GOT3 (cell line): ENCODE measurements around the gene SGSM2.
"Not testable (repeated sequence)": the region's sequence is repeated elsewhere in the genome, so short reads cannot be mapped to it uniquely, and the experiment has no call there.

Experiments used
- DNase-seq: peaks from one replicate; lab custom pipeline; 2025; ENCODE audit warnings: mixed read lengths; lab: John Stamatoyannopoulos, UW

SGSM2 gene

GRCh38 chr17:2336852-2337543 is at the start of gene SGSM2:
SGSM2 (plus strand) TSS chr17:2337501; CDS start chr17:2337689, 188 bp downstream.
- no peak for DNase-seq

- DNase-seq, result no peak
These were observed 47.3 kb upstream of the SGSM2 start for GRCh38 chr17:2289878-2290478.

GRCh38 chr17:2292100-2292499 is 45.2 kb upstream of the SGSM2 start:
- no peak for DNase-seq

- no peak for DNase-seq
These were observed 41.7 kb upstream of the SGSM2 start for GRCh38 chr17:2295575-2295974.

GRCh38 chr17:2297023-2297422 is 40.3 kb upstream of the SGSM2 start:
- DNase-seq, result no peak

- no peak for DNase-seq
These were observed 38.2 kb upstream of the SGSM2 start for GRCh38 chr17:2299136-2299535.

GRCh38 chr17:2299756-2300155 is 37.5 kb upstream of the SGSM2 start:
- no peak for DNase-seq

- no peak for DNase-seq
These were observed 34.5 kb upstream of the SGSM2 start for GRCh38 chr17:2302778-2303203.

- DNase-seq, result peak; percentile 66
These were observed 33.8 kb upstream of the SGSM2 start, which contains the start of the genes SMG6 and SRR for GRCh38 chr17:2303204-2304188. SMG6 (minus strand) TSS chr17:2303785; CDS start chr17:2303720, 65 bp downstream. SRR (plus strand) TSS chr17:2303950; CDS start chr17:2315561, 11,611 bp downstream.

- no peak for DNase-seq
These were observed 32.4 kb upstream of the SGSM2 start for GRCh38 chr17:2304931-2305330.

GRCh38 chr17:2309338-2310154 is 27.8 kb upstream of the SGSM2 start:
- DNase-seq, result no peak

GRCh38 chr17:2312736-2313135 is 24.6 kb upstream of the SGSM2 start:
- DNase-seq, result no peak

GRCh38 chr17:2316916-2317205 is 20.4 kb upstream of the SGSM2 start:
- DNase-seq, result not testable (repeated sequence)

- no peak for DNase-seq
These were observed 19.5 kb upstream of the SGSM2 start for GRCh38 chr17:2317796-2318195.

- DNase-seq, result no peak
These were observed 18.2 kb upstream of the SGSM2 start for GRCh38 chr17:2319051-2319450.

GRCh38 chr17:2321399-2321798 is 15.9 kb upstream of the SGSM2 start:
- DNase-seq, result no peak

GRCh38 chr17:2323629-2324314 is 13.5 kb upstream of the SGSM2 start:
- DNase-seq, result no peak

- no peak for DNase-seq
These were observed 6.0 kb upstream of the SGSM2 start for GRCh38 chr17:2331303-2331702.

GRCh38 chr17:2335726-2336214 is 1.5 kb upstream of the SGSM2 start:
- DNase-seq, result no peak

GRCh38 chr17:2336215-2336851 is 968 bp upstream of the SGSM2 start, which contains the start of gene TSR1:
TSR1 (minus strand) TSS chr17:2336457; CDS start chr17:2336427, 30 bp downstream.
- peak; percentile 69 for DNase-seq
